GM12864 (cell line): ENCODE measurements around the gene KRT33B.

Experiments used
- DNase-seq: peaks from one replicate; pipeline ENCODE4 v3.0.0-alpha.2; 2011; ENCODE audit warnings: low read depth
- H3K4me3 ChIP-seq: 2 replicates; pipeline ENCODE4 v1.5.1; 2011; ENCODE audit warnings: mild to moderate bottlenecking, low read depth, low read length, control low read depth
- CTCF ChIP-seq: IDR thresholded peaks from 2 replicates; pipeline ENCODE4 v1.5.1; 2011; ENCODE audit warnings: low read depth, mild to moderate bottlenecking, moderate library complexity, low read length, control low read depth, inconsistent platforms; ENCODE audit errors: missing control alignments

The KRT33B gene

GRCh38 chr17:41331606-41332005, 38.0 kb downstream of the KRT33B start:
- DNase-seq, result no peak
- no peak for TF ChIP-seq CTCF
- no peak overlapping the region for H3K4me3 ChIP-seq

GRCh38 chr17:41329279-41329948, 40.2 kb downstream of the KRT33B start:
- no peak for DNase-seq
- TF ChIP-seq CTCF, result peak; percentile 46
- no peak overlapping the region for H3K4me3 ChIP-seq

- no peak overlapping the region for H3K4me3 ChIP-seq
- DNase-seq, result no peak
- no peak for TF ChIP-seq CTCF
These were observed 41.4 kb downstream of the KRT33B start for GRCh38 chr17:41328207-41328606.

- H3K4me3 ChIP-seq, result no peak overlapping the region
- no peak for TF ChIP-seq CTCF
- DNase-seq, result no peak
These were observed 42.0 kb downstream of the KRT33B start for GRCh38 chr17:41327411-41328120.

GRCh38 chr17:41326173-41327145, 43.2 kb downstream of the KRT33B start:
- no peak for TF ChIP-seq CTCF
- no peak for DNase-seq
- no peak overlapping the region for H3K4me3 ChIP-seq

- H3K4me3 ChIP-seq, result no peak overlapping the region
- no peak for DNase-seq
- no peak for TF ChIP-seq CTCF
These were observed 44.0 kb downstream of the KRT33B start for GRCh38 chr17:41325611-41326010.
